PC-9 (cell line): ENCODE results near the gene GRAMD2B. TPM values are rescaled to one million over a fixed set of nuclear protein-coding genes. Genes with fewer than 3 reads are reported as not detected.

ENCODE experiments used
- BruUV-seq: library from RNA; stranded (reverse); fragments of 400-500 nt; replicated peaks from 2 replicates; lab custom pipeline; 2021; lab: Mats Ljungman, UMichigan
- CTCF ChIA-PET: fragments of 300-600 bp; sonication (Branson Sonifier 250); formaldehyde crosslinking; loops from one replicate; lab custom pipeline; 2022; ENCODE audit warnings: antibody characterized with exemption; lab: Charles Lee
- POLR2A ChIA-PET: fragments of 300-600 bp; sonication (Branson Sonifier 250); formaldehyde crosslinking; loops from one replicate; lab custom pipeline; 2022; ENCODE audit warnings: antibody characterized with exemption; ENCODE audit not compliant: unreplicated experiment; lab: Charles Lee
- DNase-seq, 2 experiments: peaks; one replicate each; pipeline versions ENCODE4 v3.0.0 to v3.0.0-alpha.2; 2015 to 2022; ENCODE audit warnings: mixed read lengths in 1 of 2
- H2AFZ ChIP-seq: fragments of 200-600 bp; sonication (generic); 2 replicates; pipeline ENCODE4 v1.8.1; 2017; ENCODE audit warnings: antibody characterized with exemption
- H3F3A ChIP-seq: fragments of 200-600 bp; sonication (generic); 2 replicates; pipeline ENCODE4 v1.8.1; 2017; ENCODE audit warnings: antibody characterized with exemption, mild to moderate bottlenecking, low read depth; ENCODE audit not compliant: insufficient read depth
- H3K27ac ChIP-seq: fragments of 200-600 bp; sonication (generic); 2 replicates; pipeline ENCODE4 v1.6.1; 2016; ENCODE audit warnings: mixed run types
- H3K27me3 ChIP-seq: fragments of 200-600 bp; sonication (generic); 2 replicates; pipeline ENCODE4 v1.6.1; 2016; ENCODE audit warnings: low read depth, mixed run types; ENCODE audit not compliant: insufficient read depth
- H3K36me3 ChIP-seq: fragments of 200-600 bp; sonication (generic); 2 replicates; pipeline ENCODE4 v1.6.1; 2016; ENCODE audit warnings: low read depth, mixed run types
- H3K4me1 ChIP-seq: fragments of 200-600 bp; sonication (generic); replicated peaks from 2 replicates; pipeline ENCODE4 v1.6.1; 2016; ENCODE audit warnings: mixed run types; ENCODE audit not compliant: insufficient read depth
- H3K4me2 ChIP-seq: fragments of 200-600 bp; sonication (generic); 2 replicates; pipeline ENCODE4 v1.6.1; 2017; ENCODE audit warnings: mixed run types
- H3K4me3 ChIP-seq: fragments of 200-600 bp; sonication (generic); 2 replicates; pipeline ENCODE4 v1.6.1; 2016; ENCODE audit warnings: mixed run types
- H3K79me2 ChIP-seq: fragments of 200-600 bp; sonication (generic); 2 replicates; pipeline ENCODE4 v1.6.1; 2017; ENCODE audit warnings: low read depth, mixed run types
- H3K9me2 ChIP-seq: fragments of 200-600 bp; sonication (generic); 2 replicates; pipeline ENCODE4 v1.8.1; 2017; ENCODE audit warnings: mild to moderate bottlenecking; ENCODE audit not compliant: insufficient read depth
- H3K9me3 ChIP-seq: fragments of 200-600 bp; sonication (generic); 2 replicates; pipeline ENCODE4 v1.8.1; 2016; ENCODE audit warnings: low read depth; ENCODE audit not compliant: insufficient read depth
- H4K20me1 ChIP-seq: fragments of 200-600 bp; sonication (generic); 2 replicates; pipeline ENCODE4 v1.8.1; 2017; ENCODE audit not compliant: insufficient read depth
- EZH2 ChIP-seq: fragments of 200-600 bp; sonication (generic); IDR thresholded peaks from 2 replicates; pipeline ENCODE4 v1.8.0; 2017; ENCODE audit warnings: antibody characterized with exemption, low read depth
- intact Hi-C: fragments of 100-400 bp; cut with micrococcal nuclease; formaldehyde crosslinking; loops from one replicate; pipeline ENCODE4 v1.10.0; 2022; ENCODE audit not compliant: unreplicated experiment
- total RNA-seq: library from RNA; stranded (reverse); gene quantifications from 2 replicates; pipeline ENCODE4 v1.2.3, GENCODE V29; 2021
- TF ChIP-seq, protein P1 (sequence below): fragments of 200-600 bp; sonication (generic); conservative IDR thresholded peaks from 2 replicates; pipeline ENCODE4 v1.6.1; 2017; ENCODE audit warnings: mixed run types, antibody characterized with exemption, mild to moderate bottlenecking, moderate library complexity

Gene GRAMD2B
- total RNA-seq, 1 experiment from 2014 or later, result 10.0 TPM

- BruUV-seq, result no TSS peak
Measured at GRCh38 chr5:126527892-126528291, 104.7 kb downstream of the GRAMD2B start.

GRCh38 chr5:126531543-126532120 lies 108.4 kb downstream of the GRAMD2B start:
- Histone ChIP-seq H3K4me1 (no peaks in the 10 kb centered on the region; the same call in 1 of the 2 replicates), H2AFZ (no peak overlapping the region), H3K27me3 (no peaks in the 10 kb centered on the region), H3K4me2 (no peak overlapping the region), H3F3A (no peaks in the 10 kb centered on the region), H3K9me3 (no peaks in the 10 kb centered on the region; the same call in 1 of the 2 replicates), H3K9me2 (no peaks in the 10 kb centered on the region), H3K79me2 (no peaks in the 10 kb centered on the region), H4K20me1 (no peaks in the 10 kb centered on the region), H3K36me3 (no peaks in the 10 kb centered on the region), H3K27ac (no peak overlapping the region), H3K4me3 (no peak overlapping the region)
- DNase-seq, result no peak
- intact Hi-C loops, result no loop called here
- BruUV-seq, result no TSS peak
- CTCF ChIA-PET, result interaction anchor here (0.6 kb wide), 1 partner anchor 10 kb away, joined by 4 read pairs; no protein-coding TSS in a partner anchor
- no peak for TF ChIP-seq EZH2
- TF ChIP-seq, protein P1, sequence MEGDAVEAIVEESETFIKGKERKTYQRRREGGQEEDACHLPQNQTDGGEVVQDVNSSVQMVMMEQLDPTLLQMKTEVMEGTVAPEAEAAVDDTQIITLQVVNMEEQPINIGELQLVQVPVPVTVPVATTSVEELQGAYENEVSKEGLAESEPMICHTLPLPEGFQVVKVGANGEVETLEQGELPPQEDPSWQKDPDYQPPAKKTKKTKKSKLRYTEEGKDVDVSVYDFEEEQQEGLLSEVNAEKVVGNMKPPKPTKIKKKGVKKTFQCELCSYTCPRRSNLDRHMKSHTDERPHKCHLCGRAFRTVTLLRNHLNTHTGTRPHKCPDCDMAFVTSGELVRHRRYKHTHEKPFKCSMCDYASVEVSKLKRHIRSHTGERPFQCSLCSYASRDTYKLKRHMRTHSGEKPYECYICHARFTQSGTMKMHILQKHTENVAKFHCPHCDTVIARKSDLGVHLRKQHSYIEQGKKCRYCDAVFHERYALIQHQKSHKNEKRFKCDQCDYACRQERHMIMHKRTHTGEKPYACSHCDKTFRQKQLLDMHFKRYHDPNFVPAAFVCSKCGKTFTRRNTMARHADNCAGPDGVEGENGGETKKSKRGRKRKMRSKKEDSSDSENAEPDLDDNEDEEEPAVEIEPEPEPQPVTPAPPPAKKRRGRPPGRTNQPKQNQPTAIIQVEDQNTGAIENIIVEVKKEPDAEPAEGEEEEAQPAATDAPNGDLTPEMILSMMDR, result no peak
- POLR2A ChIA-PET, result interaction anchor here (0.6 to 0.7 kb wide), 2 partner anchors 140 to 176 kb away, joined by 3 to 5 read pairs; no protein-coding TSS in a partner anchor

More at GRCh38 chr5:126527892-126528291, 104.7 kb downstream of the GRAMD2B start:
- no peaks in the 10 kb centered on the region for H3K9me2 ChIP-seq
- H3K4me1 ChIP-seq, result no peaks in the 10 kb centered on the region; the same call in 1 of the 2 replicates
- no peaks in the 10 kb centered on the region for H3K79me2 ChIP-seq
- H3K27me3 ChIP-seq, result no peaks in the 10 kb centered on the region
- TF ChIP-seq EZH2, result no peak
- TF ChIP-seq, protein P1, result no peak
- no peaks in the 10 kb centered on the region for H4K20me1 ChIP-seq
- H3K27ac ChIP-seq, result peak overlapping the region; percentile 46; the same call in 1 of the 2 replicates
- H2AFZ ChIP-seq, result no peak overlapping the region; the same call in 1 of the 2 replicates
- H3K4me3 ChIP-seq, result no peak overlapping the region
- H3K4me2 ChIP-seq, result no peak overlapping the region
- DNase-seq, result peak in 1 of 2 experiments; percentile 78
- POLR2A ChIA-PET, result interaction anchor here (0.6 kb wide), 1 partner anchor 135 kb away, joined by 4 read pairs; no protein-coding TSS in a partner anchor
- H3K9me3 ChIP-seq, result no peaks in the 10 kb centered on the region
- CTCF ChIA-PET, result no interaction called here
- no peaks in the 10 kb centered on the region for H3K36me3 ChIP-seq
- no peaks in the 10 kb centered on the region for H3F3A ChIP-seq
- intact Hi-C loops, result no loop called here

- Histone ChIP-seq H3F3A (no peaks in the 10 kb centered on the region), H3K36me3 (no peaks in the 10 kb centered on the region), H3K79me2 (no peaks in the 10 kb centered on the region), H3K27ac (no peak overlapping the region), H3K4me3 (no peak overlapping the region), H3K4me2 (no peak overlapping the region), H3K27me3 (no peaks in the 10 kb centered on the region), H3K4me1 (peaks cover 6% of the 10 kb centered on the region), H2AFZ (no peak overlapping the region), H3K9me2 (no peaks in the 10 kb centered on the region), H3K9me3 (no peaks in the 10 kb centered on the region; the same call in 1 of the 2 replicates), H4K20me1 (no peaks in the 10 kb centered on the region)
- TF ChIP-seq, protein P1, result no peak
- no peak for TF ChIP-seq EZH2
- BruUV-seq, result no TSS peak
- POLR2A ChIA-PET, result interaction anchor here (0.6 kb wide), 1 partner anchor 186 kb away, joined by 3 read pairs; no protein-coding TSS in a partner anchor
- intact Hi-C loops, result no loop called here
- no peak for DNase-seq
- CTCF ChIA-PET, result no interaction called here
Measured at GRCh38 chr5:126534553-126534952, 111.3 kb downstream of the GRAMD2B start.
